ENCODE results near the gene NDUFAF7.

DNA sequence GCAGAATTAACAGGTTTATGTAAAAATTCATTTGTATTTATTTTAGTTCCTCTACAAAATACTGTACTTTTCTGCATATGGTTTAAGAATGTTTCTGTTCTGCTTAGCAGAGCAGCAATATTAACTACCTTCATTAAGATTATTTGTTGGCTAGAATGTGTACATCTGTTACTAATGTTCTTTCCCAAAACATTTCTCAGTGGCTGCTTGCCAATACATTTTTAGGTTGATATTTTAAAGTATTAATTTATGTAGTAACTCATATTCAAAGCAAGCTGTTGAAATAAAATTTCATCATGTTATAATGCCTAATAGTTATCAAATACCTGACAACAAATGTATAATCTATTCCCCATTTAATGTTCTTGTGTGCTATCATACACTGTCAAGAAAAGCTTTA lies 52.9 kb downstream of the NDUFAF7 start:
- TF ChIP-seq, protein P1, sequence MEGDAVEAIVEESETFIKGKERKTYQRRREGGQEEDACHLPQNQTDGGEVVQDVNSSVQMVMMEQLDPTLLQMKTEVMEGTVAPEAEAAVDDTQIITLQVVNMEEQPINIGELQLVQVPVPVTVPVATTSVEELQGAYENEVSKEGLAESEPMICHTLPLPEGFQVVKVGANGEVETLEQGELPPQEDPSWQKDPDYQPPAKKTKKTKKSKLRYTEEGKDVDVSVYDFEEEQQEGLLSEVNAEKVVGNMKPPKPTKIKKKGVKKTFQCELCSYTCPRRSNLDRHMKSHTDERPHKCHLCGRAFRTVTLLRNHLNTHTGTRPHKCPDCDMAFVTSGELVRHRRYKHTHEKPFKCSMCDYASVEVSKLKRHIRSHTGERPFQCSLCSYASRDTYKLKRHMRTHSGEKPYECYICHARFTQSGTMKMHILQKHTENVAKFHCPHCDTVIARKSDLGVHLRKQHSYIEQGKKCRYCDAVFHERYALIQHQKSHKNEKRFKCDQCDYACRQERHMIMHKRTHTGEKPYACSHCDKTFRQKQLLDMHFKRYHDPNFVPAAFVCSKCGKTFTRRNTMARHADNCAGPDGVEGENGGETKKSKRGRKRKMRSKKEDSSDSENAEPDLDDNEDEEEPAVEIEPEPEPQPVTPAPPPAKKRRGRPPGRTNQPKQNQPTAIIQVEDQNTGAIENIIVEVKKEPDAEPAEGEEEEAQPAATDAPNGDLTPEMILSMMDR (IDR thresholded peaks at IDR 0.05; ENCODE audit: low read length): no peak
- TF ChIP-seq EZH2 (IDR thresholded peaks at IDR 0.05; ENCODE audit: borderline replicate concordance, low read length): no peak
